ENCODE measurements around the gene CLCF1. TPM values are rescaled to one million over a fixed set of nuclear protein-coding genes. Genes with fewer than 3 reads are reported as not detected.

CLCF1 gene
- total RNA-seq, 4 donors from 2014 or later: 1.8 to 46.4 (median 5.8) TPM

DNA sequence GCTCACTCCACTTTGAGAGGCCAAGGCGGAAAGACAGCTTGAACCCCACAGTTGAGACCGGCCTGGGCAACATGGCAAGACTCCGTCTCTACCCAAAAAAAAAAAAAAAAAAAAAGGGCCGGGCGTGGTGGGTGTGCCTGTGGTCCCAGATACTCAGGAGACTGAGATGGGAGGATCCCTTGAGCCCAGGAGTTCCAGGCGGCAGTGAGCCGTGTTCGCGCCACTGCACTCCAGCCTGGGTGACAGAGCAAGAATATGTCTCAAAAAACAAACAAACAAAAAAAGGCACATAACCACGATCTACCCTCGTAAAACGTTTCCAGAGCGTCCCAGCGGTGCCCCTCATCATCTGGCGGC, 17.5 kb upstream of the CLCF1 start:
- in situ Hi-C loops (cut with MboI; ENCODE audit: low pct_ligation_motif_present in 1 of 4, low pct_unique_long_range_greater_than_20kb in 1 of 4, low sequenced_read_pairs in 3 of 4) (loop anchor here in 3 of 4 donors (10.0 to 25.0 kb wide), 2 partner anchors 94 to 129 kb away; partner anchors contain the start of genes AIP (in 2 of the 3) and GRK2 (in 1 of the 3)), intact Hi-C loops (cut with DNase I; ENCODE audit: low total_unique reads) (no loop called here)
- peak overlapping the region; percentile 45 to 94 (median 72) for H3K4me3 ChIP-seq
- peak overlapping the region; percentile 86 to 96 (median 91) for H3K27ac ChIP-seq
- H3K4me1 ChIP-seq: peaks cover 10 to 33% (median 23%) of the 10 kb centered on the region in 4 donors
- DNase-seq: no peak
- H3K36me3 ChIP-seq: no peaks in the 10 kb centered on the region
- H3K9me3 ChIP-seq: no peaks in the 10 kb centered on the region
- WGBS, 2 donors (ENCODE audit: low coverage in 1 of 2): 10 to 11% methylated on average over 10 to 15 of the region's 15 CpGs
- TF ChIP-seq EP300 (IDR thresholded peaks at IDR 0.05; ENCODE audit: low read depth): no peak
- TF ChIP-seq POLR2AphosphoS5 (IDR thresholded peaks at IDR 0.05): no peak
- H3K27me3 ChIP-seq: no peaks in the 10 kb centered on the region

DNA sequence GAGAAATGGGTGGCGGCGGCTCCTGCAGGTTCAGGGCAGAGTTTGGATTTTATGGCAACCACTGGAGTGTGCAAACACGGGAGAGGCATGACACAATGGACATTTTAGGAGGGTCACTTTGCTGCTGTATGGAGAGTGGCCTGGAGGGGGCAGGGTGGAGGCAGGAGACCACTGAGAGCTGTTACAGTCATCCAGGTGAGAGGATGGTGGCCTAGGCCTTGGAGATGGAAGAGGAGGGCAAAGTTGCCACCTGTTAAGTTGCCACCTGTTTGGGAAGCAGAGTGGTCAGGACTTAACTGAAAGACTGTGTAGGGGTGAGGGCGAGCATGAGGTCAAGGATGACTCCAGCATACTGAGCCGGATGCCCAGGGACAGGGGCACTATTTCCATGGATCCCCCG, 16.1 kb upstream of the CLCF1 start:
- H3K27ac ChIP-seq: peak overlapping the region in 1 of 4 donors; percentile 96
- H3K4me1 ChIP-seq: peaks cover 10 to 36% (median 23%) of the 10 kb centered on the region in 4 donors
- peak; percentile 75 for DNase-seq
- no peaks in the 10 kb centered on the region for H3K9me3 ChIP-seq
- no peaks in the 10 kb centered on the region for H3K27me3 ChIP-seq
- TF ChIP-seq CTCF (IDR thresholded peaks at IDR 0.05): peak; percentile 45 to 68 (median 51)
- TF ChIP-seq EP300 (IDR thresholded peaks at IDR 0.05; ENCODE audit: low read depth): no peak
- no peak for TF ChIP-seq POLR2A (IDR thresholded peaks at IDR 0.05)
- no peak for TF ChIP-seq POLR2AphosphoS5 (IDR thresholded peaks at IDR 0.05)
- no peaks in the 10 kb centered on the region for H3K36me3 ChIP-seq
- WGBS, 2 donors (ENCODE audit: low coverage in 1 of 2): 53 to 67% methylated on average over 3 to 6 of the region's 6 CpGs
- H3K4me3 ChIP-seq: no peak overlapping the region
- in situ Hi-C loops (cut with MboI; ENCODE audit: low pct_ligation_motif_present in 1 of 4, low pct_unique_long_range_greater_than_20kb in 1 of 4, low sequenced_read_pairs in 3 of 4) (loop anchor here in 1 of 4 donors (25.0 kb wide), 1 partner anchor 127 kb away; the partner anchor contains the start of gene GRK2), intact Hi-C loops (cut with DNase I; ENCODE audit: low total_unique reads) (no loop called here)

- no peak for TF ChIP-seq CTCF (IDR thresholded peaks at IDR 0.05)
- TF ChIP-seq EP300 (IDR thresholded peaks at IDR 0.05; ENCODE audit: low read depth): no peak
- TF ChIP-seq POLR2A (IDR thresholded peaks at IDR 0.05): no peak
- TF ChIP-seq POLR2AphosphoS5 (IDR thresholded peaks at IDR 0.05): no peak
- Histone ChIP-seq H3K27ac (no peak overlapping the region), H3K36me3 (no peaks in the 10 kb centered on the region), H3K4me1 (peaks cover 8 to 26% (median 18%) of the 10 kb centered on the region in 4 donors), H3K9me3 (no peaks in the 10 kb centered on the region), H3K4me3 (no peak overlapping the region), H3K27me3 (no peaks in the 10 kb centered on the region)
- in situ Hi-C loops (cut with MboI; ENCODE audit: low pct_ligation_motif_present in 1 of 4, low pct_unique_long_range_greater_than_20kb in 1 of 4, low sequenced_read_pairs in 3 of 4): loop anchor here in 1 of 4 donors (25.0 kb wide), 1 partner anchor 125 kb away; the partner anchor contains the start of gene GRK2
- WGBS, 2 donors (ENCODE audit: low coverage in 1 of 2): 60 to 74% methylated on average over 3 to 6 of the region's 6 CpGs
- intact Hi-C loops (cut with DNase I; ENCODE audit: low total_unique reads): no loop called here
- no peak for DNase-seq
Measured at GRCh38 chr11:67387518-67387917, 14.1 kb upstream of the CLCF1 start.

GRCh38 chr11:67387069-67387468, 13.7 kb upstream of the CLCF1 start:
- H3K36me3 ChIP-seq: no peaks in the 10 kb centered on the region
- intact Hi-C loops (cut with DNase I; ENCODE audit: low total_unique reads): no loop called here
- no peaks in the 10 kb centered on the region for H3K27me3 ChIP-seq
- H3K27ac ChIP-seq: no peak overlapping the region
- no peak for TF ChIP-seq POLR2AphosphoS5 (IDR thresholded peaks at IDR 0.05)
- in situ Hi-C loops (cut with MboI; ENCODE audit: low pct_ligation_motif_present in 1 of 4, low pct_unique_long_range_greater_than_20kb in 1 of 4, low sequenced_read_pairs in 3 of 4): loop anchor here in 1 of 4 donors (25.0 kb wide), 1 partner anchor 125 kb away; the partner anchor contains the start of gene GRK2
- no peak for DNase-seq
- WGBS, 2 donors (ENCODE audit: low coverage in 1 of 2): 55 to 58% methylated on average over 7 to 9 of the region's 9 CpGs
- no peaks in the 10 kb centered on the region for H3K9me3 ChIP-seq
- peaks cover 10 to 28% (median 18%) of the 10 kb centered on the region in 4 donors for H3K4me1 ChIP-seq
- no peak overlapping the region for H3K4me3 ChIP-seq

GRCh38 chr11:67384851-67385366, 11.5 kb upstream of the CLCF1 start:
- intact Hi-C loops (cut with DNase I; ENCODE audit: low total_unique reads): loop anchor here (5.0 kb wide), 1 partner anchor 38 kb away; no protein-coding TSS in a partner anchor
- in situ Hi-C loops (cut with MboI; ENCODE audit: low pct_ligation_motif_present in 1 of 4, low pct_unique_long_range_greater_than_20kb in 1 of 4, low sequenced_read_pairs in 3 of 4): loop anchor here in 2 of 4 donors (5.0 to 25.0 kb wide), 2 partner anchors 123 kb away; partner anchors contain the start of gene GRK2 (in 1 of the 2)
- no peak for DNase-seq
- TF ChIP-seq EP300 (IDR thresholded peaks at IDR 0.05; ENCODE audit: low read depth): no peak
- TF ChIP-seq POLR2AphosphoS5 (IDR thresholded peaks at IDR 0.05): no peak
- no peak for TF ChIP-seq POLR2A (IDR thresholded peaks at IDR 0.05)
- no peak for TF ChIP-seq CTCF (IDR thresholded peaks at IDR 0.05)
- peaks cover 4 to 20% (median 6%) of the 10 kb centered on the region in 4 donors for H3K4me1 ChIP-seq
- H3K36me3 ChIP-seq: no peaks in the 10 kb centered on the region
- H3K9me3 ChIP-seq: no peaks in the 10 kb centered on the region
- H3K27me3 ChIP-seq: no peaks in the 10 kb centered on the region
- 35% methylated on average over 3 of the region's 3 CpGs; no CpG with 5 or more reads in 1 of the 2 donors for WGBS, 2 donors (ENCODE audit: low coverage in 1 of 2)
- no peak overlapping the region for H3K4me3 ChIP-seq
- H3K27ac ChIP-seq: no peak overlapping the region

All from transverse colon (tissue), 4 donors.